AG09309 (cell line): ENCODE data around the gene GSTP1.

Experiments
- DNase-seq: peaks from one replicate; pipeline ENCODE4 v3.0.0-alpha.2; 2010; ENCODE audit warnings: low read depth
- H3K4me3 ChIP-seq: 2 replicates; pipeline ENCODE4 v1.5.1; 2011; ENCODE audit warnings: mild to moderate bottlenecking, low read depth, low read length, moderate library complexity; ENCODE audit not compliant: control insufficient read depth
- TF ChIP-seq, protein P1 (sequence below): IDR thresholded peaks from 2 replicates; pipeline ENCODE4 v1.5.1; 2011; ENCODE audit warnings: mild to moderate bottlenecking, low read depth, low read length, inconsistent platforms; ENCODE audit not compliant: insufficient read depth, control insufficient read depth; ENCODE audit errors: missing control alignments

GSTP1 gene

DNA sequence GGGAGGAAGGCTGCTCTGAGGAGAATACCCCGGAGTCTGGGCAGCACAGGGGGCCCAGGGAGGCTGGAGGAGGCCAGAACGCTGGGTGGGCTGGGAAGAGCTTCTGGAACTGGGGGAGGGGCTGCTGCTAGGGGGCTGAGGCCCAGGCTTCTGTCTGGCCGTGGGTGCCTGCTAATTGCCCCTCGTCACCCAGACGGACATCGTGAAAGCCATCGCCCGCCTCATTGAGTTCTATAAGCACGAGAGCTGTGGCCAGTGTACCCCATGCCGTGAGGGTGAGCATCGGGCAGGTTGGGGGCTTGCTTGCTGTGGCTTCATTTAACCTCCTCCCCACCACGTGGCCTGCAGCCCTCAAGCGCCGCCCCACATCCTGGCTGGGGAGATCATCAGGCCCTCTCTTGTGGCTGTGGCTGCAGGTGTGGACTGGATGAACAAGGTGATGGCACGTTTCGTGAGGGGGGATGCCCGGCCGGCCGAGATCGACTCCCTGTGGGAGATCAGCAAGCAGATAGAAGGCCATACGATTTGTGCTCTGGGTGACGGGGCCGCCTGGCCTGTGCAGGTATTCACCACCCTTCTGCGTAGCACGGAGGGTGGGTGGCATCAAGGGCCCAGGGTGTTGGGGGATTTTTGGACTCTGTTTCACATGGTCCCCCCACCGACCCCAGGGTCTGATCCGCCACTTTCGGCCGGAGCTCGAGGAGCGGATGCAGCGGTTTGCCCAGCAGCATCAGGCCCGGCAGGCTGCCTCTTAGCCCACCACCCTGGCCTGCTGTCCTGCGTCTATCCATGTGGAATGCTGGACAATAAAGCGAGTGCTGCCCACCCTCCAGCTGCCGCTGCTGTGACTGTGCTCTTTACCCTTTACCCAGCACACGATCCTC lies 28.3 kb downstream of the GSTP1 start:
- no peak overlapping the region for H3K4me3 ChIP-seq
- TF ChIP-seq, protein P1, sequence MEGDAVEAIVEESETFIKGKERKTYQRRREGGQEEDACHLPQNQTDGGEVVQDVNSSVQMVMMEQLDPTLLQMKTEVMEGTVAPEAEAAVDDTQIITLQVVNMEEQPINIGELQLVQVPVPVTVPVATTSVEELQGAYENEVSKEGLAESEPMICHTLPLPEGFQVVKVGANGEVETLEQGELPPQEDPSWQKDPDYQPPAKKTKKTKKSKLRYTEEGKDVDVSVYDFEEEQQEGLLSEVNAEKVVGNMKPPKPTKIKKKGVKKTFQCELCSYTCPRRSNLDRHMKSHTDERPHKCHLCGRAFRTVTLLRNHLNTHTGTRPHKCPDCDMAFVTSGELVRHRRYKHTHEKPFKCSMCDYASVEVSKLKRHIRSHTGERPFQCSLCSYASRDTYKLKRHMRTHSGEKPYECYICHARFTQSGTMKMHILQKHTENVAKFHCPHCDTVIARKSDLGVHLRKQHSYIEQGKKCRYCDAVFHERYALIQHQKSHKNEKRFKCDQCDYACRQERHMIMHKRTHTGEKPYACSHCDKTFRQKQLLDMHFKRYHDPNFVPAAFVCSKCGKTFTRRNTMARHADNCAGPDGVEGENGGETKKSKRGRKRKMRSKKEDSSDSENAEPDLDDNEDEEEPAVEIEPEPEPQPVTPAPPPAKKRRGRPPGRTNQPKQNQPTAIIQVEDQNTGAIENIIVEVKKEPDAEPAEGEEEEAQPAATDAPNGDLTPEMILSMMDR = no peak
- DNase-seq = no peak

DNA sequence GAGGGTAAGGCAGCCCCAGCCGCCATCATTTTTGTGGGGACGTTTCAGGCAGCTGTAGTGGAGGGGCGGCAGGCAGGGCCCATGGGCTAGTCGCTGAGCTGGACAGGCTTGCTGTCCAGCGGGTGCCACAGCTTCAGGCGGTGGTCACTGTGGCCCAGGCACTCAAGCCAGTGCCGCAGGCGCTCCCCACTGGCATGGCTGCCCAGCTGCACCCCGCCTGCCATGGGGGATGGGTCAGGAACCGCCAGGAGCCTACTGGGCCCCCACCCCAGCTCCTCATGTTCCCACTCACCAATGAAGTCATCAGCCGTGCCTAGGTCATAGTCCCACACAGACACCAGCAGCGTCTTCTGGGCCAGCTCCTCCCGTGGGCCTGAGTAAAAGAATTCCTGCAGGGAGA lies 29.1 kb downstream of the GSTP1 start:
- TF ChIP-seq, protein P1 = no peak
- no peak for DNase-seq
- H3K4me3 ChIP-seq = no peak overlapping the region

DNA sequence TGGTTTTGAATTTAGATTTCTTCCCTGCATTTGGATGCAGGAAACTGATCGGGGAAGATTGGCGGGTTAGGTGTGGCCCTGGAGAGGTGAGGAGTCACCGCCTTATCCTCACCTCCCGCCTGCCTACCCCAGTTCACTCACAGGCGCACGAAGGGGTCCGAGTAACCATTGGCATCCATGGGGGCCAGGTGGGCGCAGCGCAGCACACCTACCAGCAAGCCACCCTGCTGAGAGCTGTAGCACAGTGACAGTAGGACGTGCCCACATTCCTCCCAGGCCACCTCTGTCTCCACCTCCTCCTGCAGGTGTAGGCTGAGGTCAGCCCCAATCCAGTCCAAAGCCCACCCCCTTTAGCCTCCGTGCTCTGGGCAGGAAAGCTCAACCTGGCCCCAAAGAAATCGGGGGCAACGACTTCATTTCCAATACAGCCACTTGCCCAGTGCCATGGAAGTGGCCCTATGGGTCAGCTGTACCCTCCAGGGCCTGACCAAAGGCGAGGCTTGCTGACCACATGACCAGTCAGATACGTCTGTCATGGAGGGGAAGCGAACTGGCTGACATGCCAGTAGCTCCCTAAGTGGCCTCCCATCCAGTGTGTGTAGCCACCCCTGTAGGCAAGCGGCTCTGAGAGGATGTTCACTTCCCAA lies 29.8 kb downstream of the GSTP1 start:
- DNase-seq = no peak

DNA sequence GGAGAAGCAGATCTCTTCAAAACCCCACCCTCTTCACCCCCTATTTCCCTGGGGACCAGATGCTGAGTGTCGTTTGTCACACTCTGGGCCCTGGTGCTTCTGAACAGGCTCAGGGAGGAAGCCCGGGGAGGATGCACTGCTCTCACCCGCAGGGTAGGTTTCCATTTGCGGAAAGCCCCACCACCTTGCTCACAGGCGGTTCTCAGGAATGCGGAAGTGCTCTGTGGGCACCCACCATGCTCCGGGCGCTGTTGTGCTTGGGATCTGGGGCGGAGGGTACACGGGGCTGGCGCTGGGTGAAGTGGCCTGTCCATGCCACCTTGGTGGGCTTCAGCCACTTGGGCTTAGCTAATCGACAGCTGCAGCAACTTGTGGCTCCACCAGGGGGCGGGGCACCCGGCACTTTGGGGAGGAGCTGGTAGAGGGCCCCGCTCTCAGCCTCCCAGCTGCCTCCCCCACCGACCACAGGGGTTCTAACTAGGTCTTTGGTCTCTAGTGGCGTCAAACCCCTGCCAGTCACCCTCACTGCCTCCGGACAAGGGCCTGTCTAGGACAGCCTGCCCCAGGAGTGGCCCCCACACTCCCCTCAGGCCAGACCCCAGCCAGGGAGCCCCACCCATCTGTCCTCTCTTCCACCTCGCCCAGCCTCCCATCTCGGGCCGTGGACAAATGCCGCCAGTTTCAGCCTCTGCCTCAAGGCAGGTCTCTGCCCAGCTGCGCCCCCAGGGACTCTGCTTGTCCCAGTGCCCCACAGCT lies 30.5 kb downstream of the GSTP1 start:
- no peak for DNase-seq
- TF ChIP-seq, protein P1 = peak; percentile 76
- H3K4me3 ChIP-seq = peak overlapping the region; percentile 27

More for the DNA sequence above, 29.8 kb downstream of the GSTP1 start:
- TF ChIP-seq, protein P1 = no peak
- H3K4me3 ChIP-seq = no peak overlapping the region

DNA sequence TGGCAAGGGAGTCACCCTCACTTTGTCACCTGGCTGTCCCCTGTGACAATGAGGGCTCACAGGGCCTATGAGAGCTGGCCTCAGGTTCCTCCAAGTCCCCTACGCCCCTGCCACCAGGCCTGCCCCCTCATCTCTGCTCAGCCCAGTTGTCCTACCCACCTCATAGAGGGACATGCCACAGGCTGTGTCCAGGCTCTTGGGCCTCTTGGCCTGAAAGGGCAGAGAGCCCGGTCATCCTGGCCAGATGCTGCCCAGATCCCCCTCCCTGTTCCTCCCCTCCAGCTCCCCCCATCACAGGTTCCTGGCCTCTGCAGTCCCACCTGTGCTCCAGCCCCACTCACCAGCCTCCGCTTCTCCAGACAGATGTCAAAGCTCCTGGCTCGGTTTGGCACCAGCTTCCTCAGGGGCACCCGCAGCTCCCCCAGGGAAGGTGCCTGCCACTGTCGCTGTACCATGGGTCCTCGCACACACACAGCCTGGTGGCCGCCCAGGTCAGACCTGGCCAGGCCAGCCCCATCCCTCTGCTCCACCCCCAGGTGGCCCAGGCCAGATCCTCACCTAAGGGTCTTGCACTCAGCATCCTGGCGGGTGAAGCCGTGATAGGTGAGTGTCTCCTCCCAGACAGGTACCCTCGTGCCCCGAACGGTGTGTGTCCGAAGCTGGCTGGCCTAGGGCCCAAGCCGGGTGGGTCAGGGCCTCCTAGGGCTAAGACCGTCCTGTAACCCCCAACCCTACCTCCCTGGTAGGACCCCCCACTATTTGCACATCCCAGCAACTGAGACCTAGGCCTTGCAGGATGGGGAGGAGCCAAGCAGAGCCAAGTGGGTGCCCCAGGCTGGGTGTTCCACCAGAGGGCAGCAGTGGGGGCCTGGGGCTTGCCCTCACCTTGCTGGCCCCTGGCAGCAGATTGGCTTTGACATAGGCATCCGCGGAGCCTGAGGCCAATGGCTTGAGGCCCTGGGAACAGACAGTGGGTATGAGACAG lies 31.4 kb downstream of the GSTP1 start:
- TF ChIP-seq, protein P1 = peak; percentile 61
- DNase-seq = no peak
- no peak overlapping the region for H3K4me3 ChIP-seq
